GM12878 (cell line): ENCODE results near the gene ETNPPL. TPM values are rescaled to one million over a fixed set of nuclear protein-coding genes. Genes with fewer than 3 reads are reported as not detected.
A peak's percentile ranks its signal among the peaks of the same experiment; 100 is the strongest.

Source experiments
- ATAC-seq: fragments of 200-7000 bp; cut with Tn5 transposase; 3 replicates; pipeline ENCODE4 v1.9.1; 2020; ENCODE audit warnings: mild to moderate bottlenecking, moderate library complexity
- Bru-seq: library from RNA; stranded (reverse); fragments of 400-500 nt; gene quantifications from one replicate; lab custom pipeline; 2021; lab: Mats Ljungman, UMichigan
- BruChase-seq, 2 experiments: library from RNA; stranded (reverse); fragments of 400-500 nt; gene quantifications; one replicate each; lab custom pipeline; 2021; lab: Mats Ljungman, UMichigan
- BruUV-seq: library from RNA; stranded (reverse); fragments of 400-500 nt; replicated peaks from 2 replicates; lab custom pipeline; 2021; lab: Mats Ljungman, UMichigan
- CTCF ChIA-PET: fragments of 300-600 bp; sonication (Branson Sonifier 250); formaldehyde crosslinking; extraction: SDS; loops from one replicate; lab custom pipeline; 2021; ENCODE audit warnings: inconsistent platforms; lab: Yijun Ruan, JAX
- POLR2A ChIA-PET: fragments of 350-600 bp; formaldehyde crosslinking; extraction: SDS; loops from one replicate; lab custom pipeline; 2021; ENCODE audit warnings: inconsistent platforms; lab: Charles Lee
- RAD21 ChIA-PET: fragments of 300-600 bp; sonication (Branson Sonifier 250); formaldehyde crosslinking; loops from one replicate; lab custom pipeline; 2023; ENCODE audit warnings: antibody characterized with exemption; ENCODE audit not compliant: unreplicated experiment; lab: Charles Lee
- SMC1A ChIA-PET: fragments of 300-600 bp; sonication (Branson Sonifier 250); formaldehyde crosslinking; loops from one replicate; lab custom pipeline; 2023; ENCODE audit not compliant: unreplicated experiment, uncharacterized antibody; lab: Charles Lee
- DNase-seq: peaks from one replicate; pipeline ENCODE4 v3.0.0-alpha.2; 2011; ENCODE audit warnings: low read depth, low spot score
- FAIRE-seq: peaks from 3 replicates; lab custom pipeline; 2011; peaks lifted over from hg19 to GRCh38; lab: Jason Lieb, UNC
- H2AFZ ChIP-seq: 2 replicates; pipeline ENCODE4 v1.6.0; 2011; ENCODE audit warnings: low read depth, low read length, control low read depth; ENCODE audit not compliant: control insufficient read depth
- H3K27ac ChIP-seq: 2 replicates; pipeline ENCODE4 v1.5.1; 2011; ENCODE audit warnings: control low read depth; ENCODE audit not compliant: control insufficient read depth, insufficient read depth
- H3K27me3 ChIP-seq, 2 experiments: replicated peaks in 1 of 2; 2 replicates each; pipeline versions ENCODE4 v1.6.0 to v1.6.1; 2011; ENCODE audit warnings: low read length in 1 of 2; ENCODE audit not compliant: control insufficient read depth in 2 of 2, insufficient read depth in 2 of 2
- H3K36me3 ChIP-seq, 2 experiments: 2 replicates each; pipeline ENCODE4 v1.5.1; 2011; ENCODE audit warnings: low read length in 1 of 2; ENCODE audit not compliant: control insufficient read depth in 2 of 2, insufficient read depth in 2 of 2
- H3K4me1 ChIP-seq: 2 replicates; pipeline ENCODE4 v1.6.1; 2011; ENCODE audit warnings: mild to moderate bottlenecking, low read length, moderate library complexity, mixed read lengths; ENCODE audit not compliant: control insufficient read depth, insufficient read depth
- H3K4me2 ChIP-seq: 2 replicates; pipeline ENCODE4 v1.6.0; 2011; ENCODE audit warnings: control low read depth; ENCODE audit not compliant: control insufficient read depth, insufficient read depth
- H3K4me3 ChIP-seq: fragments of 200-600 bp; sonication (generic); 2 replicates; pipeline ENCODE4 v1.5.1; 2016
- H3K79me2 ChIP-seq: 2 replicates; pipeline ENCODE4 v1.6.0; 2011; ENCODE audit warnings: low read length; ENCODE audit not compliant: control insufficient read depth, insufficient read depth
- H3K9ac ChIP-seq: 2 replicates; pipeline ENCODE4 v1.8.0; 2011; ENCODE audit warnings: low read length, control low read depth, mixed read lengths; ENCODE audit not compliant: control insufficient read depth, insufficient read depth
- H3K9me3 ChIP-seq: replicated peaks from 3 replicates; pipeline ENCODE4 v1.5.1; 2011; ENCODE audit warnings: mild to moderate bottlenecking, low read length; ENCODE audit not compliant: control insufficient read depth, insufficient read depth
- H4K20me1 ChIP-seq: 2 replicates; pipeline ENCODE4 v1.6.0; 2011; ENCODE audit not compliant: control insufficient read depth, insufficient read depth
- CEBPB ChIP-seq, 2 experiments: fragments of 150-350 bp in 1 of 2; IDR thresholded peaks; 2 replicates each; pipeline ENCODE4 v1.6.1; 2012 to 2014; ENCODE audit warnings: low read depth in 2 of 2, low read length in 2 of 2, borderline replicate concordance in 1 of 2, inconsistent platforms in 1 of 2
- ETV6 ChIP-seq, 2 experiments: fragments of 450-650 bp in 1 of 2; IDR thresholded peaks in 1 of 2; conservative IDR thresholded peaks in 1 of 2; 2 replicates each; pipeline ENCODE4 v1.6.1; 2014; ENCODE audit warnings: antibody characterized with exemption in 1 of 2, borderline replicate concordance in 1 of 2, low read depth in 1 of 2, mild to moderate bottlenecking in 1 of 2, moderate library complexity in 1 of 2
- HDAC2 ChIP-seq: fragments of 200-600 bp; sonication (generic); IDR thresholded peaks from 2 replicates; pipeline ENCODE4 v1.6.1; 2017
- PRDM15 ChIP-seq: fragments of 450-650 bp; formaldehyde crosslinking; IDR thresholded peaks from 2 replicates; pipeline ENCODE4 v1.4.0; 2020; ENCODE audit warnings: mild to moderate bottlenecking, moderate library complexity
- SREBF2 ChIP-seq: IDR thresholded peaks from 2 replicates; pipeline ENCODE4 v1.6.1; 2012; ENCODE audit warnings: mild to moderate bottlenecking, low read length
- TAF1 ChIP-seq: IDR thresholded peaks from 2 replicates; pipeline ENCODE4 v1.6.1; 2011; ENCODE audit warnings: mild to moderate bottlenecking, low read depth, low read length, borderline replicate concordance
- TCF7 ChIP-seq: IDR thresholded peaks from 2 replicates; pipeline ENCODE4 v1.6.1; 2014; ENCODE audit warnings: antibody characterized with exemption, borderline replicate concordance
- WGBS: methylation state at CpG from one replicate; pipeline ENCODE4 v1.1.6; 2016; ENCODE audit warnings: low lambda C conversion rate; ENCODE audit not compliant: insufficient replicate concordance, insufficient coverage; ENCODE audit errors: missing lambda C conversion rate; 5-methylcytosine and 5-hydroxymethylcytosine counted together
- in situ Hi-C: fragments of 300-500 bp; cut with MboI; formaldehyde crosslinking; loops from 9 replicates; pipeline ENCODE4 v1.14.3; 2018; ENCODE audit warnings: mixed read lengths
- intact Hi-C: fragments of 100-400 bp; cut with micrococcal nuclease; formaldehyde crosslinking; loops from one replicate; pipeline ENCODE4 v1.14.2; 2022; ENCODE audit not compliant: unreplicated experiment
- long read RNA-seq, 2 experiments: library from polyadenylated mRNA; unstranded; transcript quantifications; one replicate each; pipeline ENCODE4 v2.0.0, GENCODE V29; 2019 to 2020
- polyA minus RNA-seq, 3 experiments: library from RNA; depleted of rRNA, polyadenylated mRNA; stranded (reverse); fragments of >200 nt; gene quantifications; 2 replicates each; pipeline ENCODE4 v1.2.3, GENCODE V29; 2011
- polyA plus RNA-seq, 11 experiments: library from polyadenylated mRNA; depleted of rRNA in 4 of 11; unstranded in 6 of 11; stranded (reverse) in 5 of 11; fragments of >200 nt; fragmentation: Nextera tagmentation in 4 of 11; fragmentation: Illumina TruSeq in 1 of 11; extraction: Ambion mirVana in 4 of 11; extraction: Trizol in 1 of 11; gene quantifications; 1 replicate in 1 of 11; 2 replicates in 10 of 11; pipeline versions ENCODE4 v1.2.1 to v1.2.3, GENCODE V29; 2011 to 2016; ENCODE audit warnings: inconsistent platforms in 2 of 11, missing spikeins in 2 of 11, low read depth in 1 of 11
- total RNA-seq, 4 experiments: library from RNA; depleted of rRNA in 3 of 4; stranded (reverse); fragments of >200 nt in 3 of 4; fragmentation: Illumina TruSeq in 1 of 4; extraction: Trizol in 1 of 4; gene quantifications; 2 replicates each; pipeline versions ENCODE4 v1.2.1 to v1.2.3, GENCODE V29; 2013 to 2021

ETNPPL gene
- not detected in 2 replicates for total RNA-seq (2013; cell fraction: nucleolus; rRNA removed)
- total RNA-seq (2014; rRNA removed), result not detected in 2 replicates
- total RNA-seq (2014; rRNA removed; fragmentation: Illumina TruSeq; extraction: Trizol), result not detected in 2 replicates
- not detected in 2 replicates for total RNA-seq (2021)
- polyA plus RNA-seq (2011; ENCODE audit: low read depth), result not detected
- not detected in 2 replicates for polyA plus RNA-seq (2011; rRNA removed)
- not detected in 2 replicates for polyA plus RNA-seq (2011; cell fraction: cytosol; rRNA removed)
- polyA plus RNA-seq (2011; cell fraction: nucleus; rRNA removed), result not detected in 2 replicates
- polyA plus RNA-seq (2012), result not detected in 2 replicates
- not detected in 2 replicates for polyA plus RNA-seq (2014; fragmentation: Illumina TruSeq; extraction: Trizol)
- polyA plus RNA-seq (2014; fragmentation: Nextera tagmentation; extraction: Ambion mirVana), result not detected
- not detected in 2 replicates for polyA plus RNA-seq (2014; rRNA removed)
- not detected for polyA plus RNA-seq (2016; fragmentation: Nextera tagmentation; extraction: Ambion mirVana)
- polyA minus RNA-seq (2011; rRNA and poly(A)+ RNA removed), result not detected in 2 replicates
- not detected in 2 replicates for polyA minus RNA-seq (2011; cell fraction: cytosol; rRNA and poly(A)+ RNA removed)
- not detected in 2 replicates for polyA minus RNA-seq (2011; cell fraction: nucleus; rRNA and poly(A)+ RNA removed)
- Bru-seq, nascent RNA, result not detected
- percentile 5 among the genes with signal in this experiment for BruChase-seq, experiment 1, labeled RNA remaining after a 6-hour chase
- BruChase-seq, experiment 2, labeled RNA remaining after a 2-hour chase, result percentile 4 among the genes with signal in this experiment
- long read RNA-seq, experiment 1, result 0 reads
- long read RNA-seq, experiment 2, result 0 reads

- intact Hi-C loops (no loop called here), in situ Hi-C loops (no loop called here)
- ChIA-PET POLR2A (no interaction called here), CTCF (no interaction called here), SMC1A (no interaction called here), RAD21 (no interaction called here)
- no peak for FAIRE-seq
- BruUV-seq, result no TSS peak
- H3K9ac ChIP-seq, result no peak within 1 kb of the TSS
- peak; percentile 55 for ATAC-seq
- WGBS, result 23% methylated on average over 53 of the region's 61 CpGs
- peak within 1 kb of the TSS; percentile 28; the same call in 1 of the 2 replicates for H3K4me2 ChIP-seq
- no peaks in the 10 kb centered on the region for H3K9me3 ChIP-seq
- H3K27ac ChIP-seq, result no peak within 1 kb of the TSS
- no peaks in the 10 kb centered on the region for H3K4me1 ChIP-seq
- no peak within 1 kb of the TSS for H2AFZ ChIP-seq
- no peaks in the 10 kb centered on the region for H3K79me2 ChIP-seq
- H3K36me3 ChIP-seq, result no peaks in the 10 kb centered on the region
- peaks cover 0 to 11% of the 10 kb centered on the region in 2 experiments; a peak in 3 of 4 replicates for H3K27me3 ChIP-seq
- no peak within 1 kb of the TSS for H3K4me3 ChIP-seq
- H4K20me1 ChIP-seq, result no peaks in the 10 kb centered on the region
- no peak for TF ChIP-seq PRDM15 (CRISPR knock-in tag)
- no peak for TF ChIP-seq TAF1
- TF ChIP-seq CEBPB (IDR thresholded peaks at IDR 0.05; ENCODE audit: borderline replicate concordance in 1 of 2, low read depth in 2 of 2, low read length in 2 of 2), result no peak
- no peak for TF ChIP-seq TCF7
- TF ChIP-seq SREBF2, result no peak
- TF ChIP-seq ETV6 (conservative IDR thresholded peaks at IDR 0.05 in 1 of 2, IDR thresholded peaks at IDR 0.05 in 1 of 2; ENCODE audit: borderline replicate concordance in 1 of 2, low read depth in 1 of 2), result no peak
- TF ChIP-seq HDAC2, result no peak
- no peak for DNase-seq
These were observed at the start of gene ETNPPL for GRCh38 chr4:108762559-108763225. ETNPPL (minus strand) TSS chr4:108763053; CDS start chr4:108762898, 155 bp downstream.
